CD4-positive, alpha-beta T cell (primary cell): ENCODE measurements around the gene ROBO4. TPM values are rescaled to one million over a fixed set of nuclear protein-coding genes. Genes with fewer than 3 reads are reported as not detected.

Source experiments
- ATAC-seq: fragments of 200-7000 bp; cut with Tn5 transposase; one replicate; pipeline ENCODE4 v1.10.0; 2022; ENCODE audit warnings: mild to moderate bottlenecking; ENCODE audit not compliant: poor library complexity
- CTCF ChIA-PET: fragments of 350-600 bp; sonication (Branson Sonifier 250); formaldehyde crosslinking; loops from one replicate; lab custom pipeline; 2021; ENCODE audit warnings: antibody characterized with exemption, inconsistent platforms; lab: Charles Lee
- POLR2A ChIA-PET: fragments of 350-600 bp; sonication (Branson Sonifier 250); formaldehyde crosslinking; loops from one replicate; lab custom pipeline; 2021; ENCODE audit warnings: antibody characterized with exemption, inconsistent platforms; lab: Charles Lee
- DNase-seq, 14 experiments: peaks; one replicate each; pipeline ENCODE4 v3.0.0-alpha.2; 2013 to 2020; ENCODE audit warnings: mixed read lengths in 2 of 14
- H3K27ac ChIP-seq, 2 donors: one replicate each; pipeline versions ENCODE4 v1.5.1 to v1.7.0; 2013; ENCODE audit warnings: low read length in 2 of 2, low read depth in 1 of 2, mild to moderate bottlenecking in 1 of 2
- H3K27me3 ChIP-seq, 2 experiments: 1 replicate in 1 of 2; 2 replicates in 1 of 2; pipeline versions ENCODE4 v1.6.1 to v1.7.0; 2013; ENCODE audit warnings: low read length in 2 of 2, control low read depth in 1 of 2, mild to moderate bottlenecking in 1 of 2, moderate library complexity in 1 of 2; ENCODE audit not compliant: insufficient read depth in 2 of 2, control insufficient read depth in 1 of 2
- H3K36me3 ChIP-seq: one replicate; pipeline ENCODE4 v1.6.1; 2013; ENCODE audit warnings: low read length, control low read depth; ENCODE audit not compliant: insufficient read depth
- H3K4me1 ChIP-seq: one replicate; pipeline ENCODE4 v1.6.1; 2013; ENCODE audit warnings: low read length, control low read depth; ENCODE audit not compliant: insufficient read depth
- H3K4me3 ChIP-seq: one replicate; pipeline ENCODE4 v1.5.1; 2013; ENCODE audit warnings: mild to moderate bottlenecking, low read length, moderate library complexity
- H3K9me3 ChIP-seq, 2 experiments: 1 replicate in 1 of 2; 2 replicates in 1 of 2; pipeline versions ENCODE4 v1.6.1 to v1.7.0; 2013; ENCODE audit warnings: low read length in 2 of 2, mild to moderate bottlenecking in 2 of 2, control low read depth in 1 of 2, moderate library complexity in 1 of 2; ENCODE audit not compliant: control insufficient read depth in 1 of 2, insufficient read depth in 1 of 2
- H3K27ac Mint-ChIP-seq: one replicate; pipeline ENCODE4 v1.8.0; 2020; ENCODE audit warnings: mixed read lengths
- H3K27me3 Mint-ChIP-seq: one replicate; pipeline ENCODE4 v1.8.0; 2021; ENCODE audit warnings: mixed read lengths
- H3K36me3 Mint-ChIP-seq: one replicate; pipeline ENCODE4 v1.8.0; 2021; ENCODE audit warnings: low read depth, mixed read lengths
- H3K4me1 Mint-ChIP-seq: one replicate; pipeline ENCODE4 v1.8.0; 2021; ENCODE audit warnings: low read depth, mixed read lengths
- H3K4me3 Mint-ChIP-seq: one replicate; pipeline ENCODE4 v1.8.0; 2020; ENCODE audit warnings: mild to moderate bottlenecking, mixed read lengths
- H3K9me3 Mint-ChIP-seq: one replicate; pipeline ENCODE4 v1.8.0; 2020; ENCODE audit warnings: mixed read lengths
- CTCF ChIP-seq: fragments of 200-600 bp; IDR thresholded peaks from one replicate; pipeline ENCODE4 v1.8.0; 2022; ENCODE audit warnings: antibody characterized with exemption, mild to moderate bottlenecking
- intact Hi-C, 2 experiments: fragments of 100-400 bp; cut with DNase I in 1 of 2; cut with micrococcal nuclease in 1 of 2; formaldehyde crosslinking; loops; one replicate each; pipeline versions ENCODE4 v1.15.1 to v1.9.0; 2023 to 2025; cut with DNase I, micrococcal nuclease
- polyA plus RNA-seq, 2 donors: library from polyadenylated mRNA; unstranded; fragments of 120-200 nt; gene quantifications; one replicate each; pipeline ENCODE4 v1.2.1, GENCODE V29; 2013
- total RNA-seq, 174 experiments: library from RNA in 2 of 174; stranded (reverse) in 2 of 174; gene quantifications; one replicate each; pipeline ENCODE4 v1.2.3 and lab custom pipeline; 2021 to 2026

ROBO4 gene
- total RNA-seq = not detected
- polyA plus RNA-seq (2013, experiment 1 of 2) = 0.08 TPM
- 0.60 TPM for polyA plus RNA-seq (2013, experiment 2 of 2)
- 0 to 0.54 (median 0) reads per million in 172 experiments for total RNA-seq (lab: John Stamatoyannopoulos, UW)

DNA sequence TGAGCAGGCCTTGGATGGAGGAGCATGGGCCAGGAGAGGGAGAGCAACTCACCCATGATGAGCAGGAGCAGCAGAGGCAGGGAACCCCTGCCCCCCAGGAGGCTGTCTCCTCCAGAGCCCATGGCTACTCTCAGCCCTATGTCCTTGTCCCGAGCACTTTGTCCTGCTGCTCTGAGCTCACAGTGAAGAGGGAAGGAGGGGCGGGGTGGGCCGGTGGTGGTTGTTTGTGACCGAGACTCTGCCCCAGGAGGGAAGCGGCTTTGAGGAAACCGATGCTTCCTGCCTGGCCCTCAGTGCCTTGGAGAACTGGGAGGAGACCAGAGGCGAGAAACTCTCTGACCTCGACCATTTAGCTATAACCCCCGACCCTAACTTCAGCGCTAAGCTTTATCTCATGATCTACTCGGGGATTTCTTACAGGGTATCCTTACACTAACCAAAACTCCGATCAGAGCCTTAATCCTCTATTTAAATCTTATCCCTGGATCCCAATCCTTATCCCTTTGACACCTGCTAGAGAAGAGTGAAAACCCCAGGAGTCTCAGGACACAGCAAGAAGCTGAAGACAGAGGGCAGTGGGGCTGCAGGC lies at the start of gene ROBO4:
ROBO4 (minus strand) TSS at position 192 of the 589 bp plus-strand sequence; CDS start at position 122, 70 bp downstream.
- ChIA-PET CTCF (no interaction called here), POLR2A (no interaction called here)
- no peaks in the 10 kb centered on the region for H3K9me3 ChIP-seq
- DNase-seq = no peak
- H3K4me1 ChIP-seq = peaks cover 5% of the 10 kb centered on the region
- Mint-ChIP-seq H3K27me3 (peaks cover 26% of the 10 kb centered on the region), H3K4me1 (peaks cover 14% of the 10 kb centered on the region), H3K27ac (no peak within 1 kb of the TSS), H3K4me3 (no peak within 1 kb of the TSS), H3K9me3 (no peaks in the 10 kb centered on the region), H3K36me3 (no peaks in the 10 kb centered on the region)
- no peak for ATAC-seq
- intact Hi-C loops = no loop called here
- H3K27ac ChIP-seq = no peak within 1 kb of the TSS
- peaks cover 0 to 6% of the 10 kb centered on the region in 2 experiments for H3K27me3 ChIP-seq
- no peaks in the 10 kb centered on the region for H3K36me3 ChIP-seq
- H3K4me3 ChIP-seq = no peak within 1 kb of the TSS
- TF ChIP-seq CTCF = no peak

- DNase-seq (no peak), ATAC-seq (no peak)
- Mint-ChIP-seq H3K9me3 (no peaks in the 10 kb centered on the region), H3K4me1 (peaks cover 31% of the 10 kb centered on the region), H3K27me3 (no peaks in the 10 kb centered on the region), H3K27ac (no peak overlapping the region), H3K4me3 (no peak overlapping the region), H3K36me3 (no peaks in the 10 kb centered on the region)
- Histone ChIP-seq H3K4me1 (peaks cover 34% of the 10 kb centered on the region), H3K4me3 (no peak overlapping the region), H3K36me3 (no peaks in the 10 kb centered on the region), H3K27me3 (no peaks in the 10 kb centered on the region), H3K9me3 (no peaks in the 10 kb centered on the region), H3K27ac (no peak overlapping the region)
- POLR2A ChIA-PET = no interaction called here
- CTCF ChIA-PET = no interaction called here
- intact Hi-C loops = no loop called here
- TF ChIP-seq CTCF = no peak
Measured at GRCh38 chr11:124946735-124947141, 49.1 kb upstream of the ROBO4 start.

DNA sequence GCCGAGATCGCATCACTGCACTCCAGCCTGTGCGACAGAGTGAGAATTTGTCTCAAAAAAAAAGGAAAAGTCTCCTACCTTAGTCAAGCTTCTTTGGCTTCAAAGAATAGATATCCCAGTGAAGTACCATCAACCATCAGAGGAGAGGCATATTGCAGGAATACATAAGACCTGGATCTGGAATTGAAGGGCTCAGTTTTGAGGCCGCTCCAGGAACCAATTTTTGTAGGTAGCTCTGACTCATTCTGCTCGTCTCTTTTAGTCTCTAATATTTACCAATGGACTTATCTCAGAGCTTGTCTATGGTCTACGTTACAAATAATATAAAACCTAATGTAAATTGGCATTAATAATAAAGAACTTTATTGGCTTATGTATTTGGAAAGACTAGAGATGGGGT lies 48.2 kb upstream of the ROBO4 start:
- Histone ChIP-seq H3K9me3 (no peaks in the 10 kb centered on the region), H3K4me1 (peaks cover 26% of the 10 kb centered on the region), H3K27ac (no peak overlapping the region), H3K36me3 (no peaks in the 10 kb centered on the region), H3K27me3 (no peaks in the 10 kb centered on the region), H3K4me3 (no peak overlapping the region)
- H3K27me3 Mint-ChIP-seq = no peaks in the 10 kb centered on the region
- ATAC-seq (no peak), DNase-seq (no peak)
- CTCF ChIA-PET = no interaction called here
- peaks cover 31% of the 10 kb centered on the region for H3K4me1 Mint-ChIP-seq
- H3K36me3 Mint-ChIP-seq = no peaks in the 10 kb centered on the region
- no peak for TF ChIP-seq CTCF
- intact Hi-C loops = no loop called here
- no peak overlapping the region for H3K27ac Mint-ChIP-seq
- no peaks in the 10 kb centered on the region for H3K9me3 Mint-ChIP-seq
- no peak overlapping the region for H3K4me3 Mint-ChIP-seq
- POLR2A ChIA-PET = no interaction called here
